ENCODE measurements around the gene NMNAT2. TPM values are rescaled to one million over a fixed set of nuclear protein-coding genes. Genes with fewer than 3 reads are reported as not detected.
A peak's percentile ranks its signal among the peaks of the same experiment; 100 is the strongest.

Gene NMNAT2
- total and polyA plus RNA-seq, 4 donors: 0.10 to 1.1 (median 0.94) TPM

DNA sequence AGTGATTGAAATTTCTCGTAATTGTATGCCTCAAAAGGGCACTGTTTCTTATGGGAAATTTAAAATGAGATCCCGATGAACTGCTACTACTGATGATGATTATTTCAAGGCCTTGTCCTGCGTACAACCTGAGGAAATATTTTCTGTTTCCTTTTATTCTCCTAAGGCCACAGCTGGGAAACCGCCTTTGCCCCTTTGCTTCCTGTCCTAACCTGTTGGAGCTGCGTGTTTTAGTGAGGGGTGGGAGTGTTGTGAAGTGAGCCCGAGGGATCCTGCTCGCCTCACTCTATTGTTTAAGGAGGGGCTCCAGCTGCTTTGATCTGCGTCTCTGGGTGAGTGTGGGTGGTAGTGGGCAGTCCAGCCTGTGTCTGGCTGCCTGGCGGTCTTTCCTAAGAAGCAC lies 217.7 kb downstream of the NMNAT2 start:
- DNase-seq (peak in 1 of 3 donors; percentile 40), ATAC-seq (ENCODE audit: insufficient read depth, low FRiP score) (no peak)
- H3K9me3 ChIP-seq (ENCODE audit: control insufficient read depth in 4 of 4, insufficient read depth in 3 of 4, low read length in 3 of 4): no peaks in the 10 kb centered on the region
- peaks cover 0 to 12% (median 0%) of the 10 kb centered on the region in 5 donors for H3K4me1 ChIP-seq (ENCODE audit: control insufficient read depth in 5 of 5, insufficient read depth in 5 of 5, low read length in 5 of 5)
- H3K27ac ChIP-seq (ENCODE audit: low read depth in 1 of 2, low read length in 1 of 2): no peak overlapping the region
- H3K27me3 ChIP-seq (ENCODE audit: control insufficient read depth in 3 of 3, insufficient read depth in 3 of 3, low read length in 2 of 3): no peaks in the 10 kb centered on the region
- H3K4me3 ChIP-seq: no peak overlapping the region
- H3K36me3 ChIP-seq (ENCODE audit: control insufficient read depth in 4 of 4, insufficient read depth in 4 of 4, low read length in 4 of 4): no peaks in the 10 kb centered on the region
- WGBS, 2 donors: 75 to 77% methylated on average over 9 of the region's 9 CpGs
- TF ChIP-seq, protein P1, sequence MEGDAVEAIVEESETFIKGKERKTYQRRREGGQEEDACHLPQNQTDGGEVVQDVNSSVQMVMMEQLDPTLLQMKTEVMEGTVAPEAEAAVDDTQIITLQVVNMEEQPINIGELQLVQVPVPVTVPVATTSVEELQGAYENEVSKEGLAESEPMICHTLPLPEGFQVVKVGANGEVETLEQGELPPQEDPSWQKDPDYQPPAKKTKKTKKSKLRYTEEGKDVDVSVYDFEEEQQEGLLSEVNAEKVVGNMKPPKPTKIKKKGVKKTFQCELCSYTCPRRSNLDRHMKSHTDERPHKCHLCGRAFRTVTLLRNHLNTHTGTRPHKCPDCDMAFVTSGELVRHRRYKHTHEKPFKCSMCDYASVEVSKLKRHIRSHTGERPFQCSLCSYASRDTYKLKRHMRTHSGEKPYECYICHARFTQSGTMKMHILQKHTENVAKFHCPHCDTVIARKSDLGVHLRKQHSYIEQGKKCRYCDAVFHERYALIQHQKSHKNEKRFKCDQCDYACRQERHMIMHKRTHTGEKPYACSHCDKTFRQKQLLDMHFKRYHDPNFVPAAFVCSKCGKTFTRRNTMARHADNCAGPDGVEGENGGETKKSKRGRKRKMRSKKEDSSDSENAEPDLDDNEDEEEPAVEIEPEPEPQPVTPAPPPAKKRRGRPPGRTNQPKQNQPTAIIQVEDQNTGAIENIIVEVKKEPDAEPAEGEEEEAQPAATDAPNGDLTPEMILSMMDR (IDR thresholded peaks at IDR 0.05; ENCODE audit: control extremely low read depth, extremely low read depth): no peak
- no peak overlapping the region for H3K9ac ChIP-seq (ENCODE audit: insufficient read depth in 1 of 2, low read length in 2 of 2)

DNA sequence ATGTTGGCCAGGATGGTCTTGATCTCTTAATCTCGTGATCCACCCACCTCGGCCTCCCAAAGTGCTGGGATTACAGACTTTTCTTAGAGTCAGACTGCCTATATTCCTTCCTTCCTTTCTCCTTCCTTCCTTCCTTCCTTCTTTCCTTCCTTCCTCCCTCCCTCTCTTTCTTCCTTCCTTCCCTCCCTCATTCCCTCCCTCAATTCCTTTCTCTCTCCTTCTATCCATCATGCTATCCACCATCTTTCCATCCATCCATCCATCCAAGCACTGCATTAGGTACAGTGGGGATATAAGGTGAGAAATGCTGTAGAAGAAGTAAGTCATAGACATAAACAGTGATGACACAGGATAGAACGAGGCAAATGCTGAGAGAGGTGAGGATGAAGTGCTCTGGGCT lies 218.9 kb downstream of the NMNAT2 start:
- H3K27me3 ChIP-seq (ENCODE audit: control insufficient read depth in 3 of 3, insufficient read depth in 3 of 3, low read length in 2 of 3): no peaks in the 10 kb centered on the region
- H3K9ac ChIP-seq (ENCODE audit: insufficient read depth in 1 of 2, low read length in 2 of 2): no peak overlapping the region
- H3K9me3 ChIP-seq (ENCODE audit: control insufficient read depth in 4 of 4, insufficient read depth in 3 of 4, low read length in 3 of 4): no peaks in the 10 kb centered on the region
- H3K36me3 ChIP-seq (ENCODE audit: control insufficient read depth in 4 of 4, insufficient read depth in 4 of 4, low read length in 4 of 4): no peaks in the 10 kb centered on the region
- 95 to 100% methylated on average over 3 of the region's 3 CpGs for WGBS, 2 donors
- H3K4me3 ChIP-seq: no peak overlapping the region
- H3K27ac ChIP-seq (ENCODE audit: low read depth in 1 of 2, low read length in 1 of 2): no peak overlapping the region
- TF ChIP-seq, protein P1 (IDR thresholded peaks at IDR 0.05; ENCODE audit: control extremely low read depth, extremely low read depth): no peak
- ATAC-seq (ENCODE audit: insufficient read depth, low FRiP score) (no peak), DNase-seq (no peak)
- peaks cover 0 to 7% (median 0%) of the 10 kb centered on the region in 5 donors for H3K4me1 ChIP-seq (ENCODE audit: control insufficient read depth in 5 of 5, insufficient read depth in 5 of 5, low read length in 5 of 5)

DNA sequence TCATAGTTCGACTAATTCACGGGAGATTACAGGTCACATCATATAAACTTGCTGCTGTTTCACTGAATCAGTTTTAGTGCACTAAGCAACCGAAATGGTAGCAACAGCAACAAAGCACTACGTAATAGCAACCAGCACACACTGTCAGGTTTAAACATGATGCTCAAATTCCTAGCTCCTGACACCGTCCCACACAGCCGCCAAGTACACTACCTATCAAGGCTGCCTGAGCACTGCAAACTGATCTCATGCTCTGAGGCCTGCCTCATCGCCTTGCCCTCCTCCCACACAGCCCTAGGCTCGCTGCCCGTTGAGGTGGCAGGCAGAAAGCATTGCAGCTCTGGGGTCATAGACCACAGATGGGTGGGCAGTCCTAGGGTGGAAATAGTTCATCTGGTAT lies 219.7 kb downstream of the NMNAT2 start:
- TF ChIP-seq, protein P1 (IDR thresholded peaks at IDR 0.05; ENCODE audit: control extremely low read depth, extremely low read depth): no peak
- no peaks in the 10 kb centered on the region for H3K27me3 ChIP-seq (ENCODE audit: control insufficient read depth in 3 of 3, insufficient read depth in 3 of 3, low read length in 2 of 3)
- ATAC-seq (ENCODE audit: insufficient read depth, low FRiP score) (no peak), DNase-seq (peak in 2 of 3 donors; percentile 24 to 38)
- H3K9ac ChIP-seq (ENCODE audit: insufficient read depth in 1 of 2, low read length in 2 of 2): no peak overlapping the region
- no peaks in the 10 kb centered on the region for H3K9me3 ChIP-seq (ENCODE audit: control insufficient read depth in 4 of 4, insufficient read depth in 3 of 4, low read length in 3 of 4)
- 87 to 89% methylated on average over 9 of the region's 9 CpGs for WGBS, 2 donors
- H3K27ac ChIP-seq (ENCODE audit: low read depth in 1 of 2, low read length in 1 of 2): no peak overlapping the region
- H3K36me3 ChIP-seq (ENCODE audit: control insufficient read depth in 4 of 4, insufficient read depth in 4 of 4, low read length in 4 of 4): no peaks in the 10 kb centered on the region
- H3K4me3 ChIP-seq: no peak overlapping the region
- H3K4me1 ChIP-seq (ENCODE audit: control insufficient read depth in 5 of 5, insufficient read depth in 5 of 5, low read length in 5 of 5): peaks cover 0 to 7% (median 0%) of the 10 kb centered on the region in 5 donors

Other genes starting within 250 kb of the NMNAT2 start
- gene LAMC2, start 232.1 kb downstream of the NMNAT2 start, total RNA-seq: 10 to 100 TPM; 31.1 to 49.6 TPM
- gene LAMC2, start 232.1 kb downstream of the NMNAT2 start, polyA plus RNA-seq: 10 to 100 TPM; 13.7 to 63.1 TPM
- gene SMG7, start 54.1 kb upstream of the NMNAT2 start, total RNA-seq: 10 to 100 TPM; 64.2 to 86.6 TPM
- 10 to 100 TPM; 17.4 to 26.9 TPM for gene SMG7, start 54.1 kb upstream of the NMNAT2 start, polyA plus RNA-seq
- gene NCF2, start 172.1 kb upstream of the NMNAT2 start, total RNA-seq: 10 to 100 TPM; 38.7 to 99.0 TPM
- gene NCF2, start 172.1 kb upstream of the NMNAT2 start, polyA plus RNA-seq: 100 to 1,000 TPM in 1 of 2 donors, 10 to 100 TPM in 1; 49.6 to 193 TPM
- gene ARPC5, start 217.4 kb upstream of the NMNAT2 start, total RNA-seq: 100 to 1,000 TPM; 166 to 211 TPM
- 100 to 1,000 TPM; 165 to 266 TPM for gene ARPC5, start 217.4 kb upstream of the NMNAT2 start, polyA plus RNA-seq
- 1 to 10 TPM; 3.3 to 5.3 TPM for gene APOBEC4, start 234.9 kb upstream of the NMNAT2 start, total RNA-seq
- 1 to 10 TPM; 1.4 to 2.9 TPM for gene APOBEC4, start 234.9 kb upstream of the NMNAT2 start, polyA plus RNA-seq

All from lung (tissue), 12 donors.